Measurements from ENCODE around the gene MRPL38.
"Not testable (repeated sequence)": the region's sequence is repeated elsewhere in the genome, so short reads cannot be mapped to it uniquely, and the experiment has no call there.

MRPL38 gene

DNA sequence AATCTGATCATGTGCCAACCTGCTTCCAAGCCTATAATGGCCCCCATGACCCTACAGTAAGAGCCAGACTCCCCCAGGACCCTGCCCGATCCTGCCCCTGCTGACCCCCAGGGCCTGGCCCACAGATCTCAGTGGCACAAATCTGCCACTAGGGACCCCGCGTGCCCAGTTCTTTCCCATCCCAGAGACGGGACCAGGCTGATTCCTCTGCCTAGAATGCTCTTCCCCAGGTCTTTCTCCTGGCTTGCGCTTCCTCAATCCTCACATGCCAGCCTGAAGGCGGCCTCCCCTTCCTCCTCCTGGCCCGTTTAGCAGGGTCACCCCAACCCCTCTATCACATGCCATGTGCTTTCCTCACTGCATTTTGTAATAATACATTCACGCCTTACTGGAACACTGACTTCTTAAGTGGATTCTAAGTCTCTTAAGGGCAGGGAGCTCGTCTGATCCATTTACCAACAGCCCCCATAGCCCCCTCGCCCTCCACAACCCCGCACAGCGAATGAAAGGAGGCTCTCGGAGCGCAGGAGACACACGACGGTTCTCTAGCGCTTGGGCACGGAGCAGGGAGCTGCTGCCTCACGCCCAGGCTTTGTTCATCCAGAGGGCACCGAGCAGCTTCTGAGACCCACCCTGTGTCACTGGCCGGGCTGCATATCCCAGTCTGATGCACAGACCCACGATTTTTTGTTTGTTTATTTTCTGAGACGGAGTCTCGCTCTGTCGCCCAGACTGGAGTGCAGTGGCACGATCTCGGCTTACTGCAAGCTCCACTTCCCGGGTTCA is 9.1 kb downstream of the MRPL38 start:
- peak; percentile 50 to 56 for DNase-seq

DNA sequence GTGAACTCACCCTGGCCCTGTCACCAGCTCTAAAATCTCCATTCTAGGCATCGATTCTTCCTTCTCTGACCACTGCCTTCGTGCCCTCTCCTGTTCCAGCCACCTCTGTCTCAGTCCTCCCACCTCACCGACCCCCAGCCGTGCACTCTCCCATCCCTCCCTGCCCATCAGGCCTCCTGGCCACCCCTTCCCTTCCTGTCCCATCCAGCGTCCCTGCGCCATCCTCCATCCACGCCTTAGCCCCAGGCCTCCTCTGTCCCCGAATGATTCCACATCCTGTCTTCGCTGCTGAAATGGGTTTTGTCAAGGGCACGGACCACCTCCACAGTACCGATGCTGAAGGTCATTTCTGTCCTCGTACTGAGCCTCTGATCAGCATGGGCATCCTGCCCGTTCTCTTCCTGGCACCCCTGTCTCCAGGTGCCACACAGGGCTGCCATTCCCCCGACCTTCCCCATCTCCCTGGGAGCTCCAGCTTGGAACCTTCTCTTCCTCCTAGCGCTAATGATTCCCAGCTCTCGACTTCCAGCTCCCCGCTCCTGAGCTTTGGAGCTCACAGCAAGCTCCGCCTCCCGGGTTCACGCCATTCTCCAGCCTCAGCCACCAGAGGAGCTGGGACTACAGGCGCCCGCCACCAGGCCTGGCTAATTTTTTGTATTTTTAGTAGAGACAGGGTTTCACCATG is 10.5 kb downstream of the MRPL38 start:
- DNase-seq = no peak

DNA sequence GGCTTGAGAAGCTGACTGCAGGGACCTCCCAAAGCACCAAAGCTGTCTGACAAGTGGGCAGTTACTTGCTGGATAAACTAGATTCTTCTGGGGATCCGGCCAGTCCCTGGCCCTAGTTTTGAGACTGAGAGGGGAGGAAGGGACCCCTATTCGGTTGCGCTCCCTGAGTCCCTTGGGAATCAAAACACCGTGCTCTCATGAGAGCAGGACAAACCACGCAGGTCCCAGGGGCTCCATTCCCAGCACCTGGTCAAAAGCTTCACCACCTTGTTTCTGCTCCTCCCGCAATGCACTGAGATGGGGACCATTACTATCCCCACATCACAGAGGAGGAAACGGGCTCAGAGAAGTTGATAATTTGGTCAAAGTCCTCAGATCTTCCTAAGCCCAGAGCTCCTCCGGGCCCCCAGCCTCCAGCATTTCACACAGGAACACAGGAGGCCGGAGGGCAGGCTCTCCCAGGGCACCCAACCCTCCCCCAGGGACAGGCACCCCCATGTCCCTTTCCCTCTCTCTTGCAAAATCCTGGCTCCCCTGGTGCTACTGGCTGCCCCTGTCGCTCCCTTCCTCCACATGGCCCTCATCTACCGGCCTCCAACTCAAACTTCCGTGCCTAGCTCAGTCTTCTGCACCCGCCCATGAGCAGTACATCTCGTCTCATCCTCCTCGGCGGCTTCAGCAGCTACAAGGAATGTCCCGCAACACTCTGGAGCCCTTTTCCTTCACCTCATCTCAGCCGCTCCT is 11.2 kb downstream of the MRPL38 start:
- no peak for DNase-seq

DNA sequence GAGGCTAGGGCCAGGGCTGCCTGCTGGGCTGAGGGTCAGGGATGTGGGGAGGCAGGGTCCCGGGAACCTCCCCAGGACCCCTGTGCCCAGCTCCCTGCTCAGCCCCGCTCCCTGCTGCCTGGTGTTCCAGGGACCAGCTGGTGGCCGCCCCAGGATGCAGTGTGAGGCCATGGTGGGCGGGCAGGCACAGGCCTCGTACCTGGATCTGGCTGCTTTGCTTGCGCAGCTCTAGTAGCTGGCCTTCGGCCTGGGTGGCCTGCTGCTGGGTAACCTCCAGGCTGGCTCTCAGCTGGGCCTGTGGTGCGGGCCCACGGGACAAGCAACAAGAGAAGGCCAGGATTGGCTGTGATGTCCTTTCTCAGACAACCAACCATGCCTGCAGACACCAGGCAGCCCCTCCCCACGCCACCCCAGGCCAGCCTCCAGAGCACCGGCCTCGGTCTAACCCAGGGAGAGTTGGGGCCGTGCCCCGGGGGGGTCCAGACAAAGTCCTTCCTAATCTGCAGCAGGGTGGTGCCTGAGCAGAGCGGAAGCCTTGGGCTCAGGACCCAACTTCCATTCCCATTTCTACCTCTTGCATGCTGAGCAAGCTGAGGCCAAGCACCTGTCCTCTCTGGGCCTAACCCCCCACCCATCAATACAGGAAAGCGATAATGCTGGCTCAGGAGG is 12.0 kb downstream of the MRPL38 start:
- DNase-seq = no peak

DNA sequence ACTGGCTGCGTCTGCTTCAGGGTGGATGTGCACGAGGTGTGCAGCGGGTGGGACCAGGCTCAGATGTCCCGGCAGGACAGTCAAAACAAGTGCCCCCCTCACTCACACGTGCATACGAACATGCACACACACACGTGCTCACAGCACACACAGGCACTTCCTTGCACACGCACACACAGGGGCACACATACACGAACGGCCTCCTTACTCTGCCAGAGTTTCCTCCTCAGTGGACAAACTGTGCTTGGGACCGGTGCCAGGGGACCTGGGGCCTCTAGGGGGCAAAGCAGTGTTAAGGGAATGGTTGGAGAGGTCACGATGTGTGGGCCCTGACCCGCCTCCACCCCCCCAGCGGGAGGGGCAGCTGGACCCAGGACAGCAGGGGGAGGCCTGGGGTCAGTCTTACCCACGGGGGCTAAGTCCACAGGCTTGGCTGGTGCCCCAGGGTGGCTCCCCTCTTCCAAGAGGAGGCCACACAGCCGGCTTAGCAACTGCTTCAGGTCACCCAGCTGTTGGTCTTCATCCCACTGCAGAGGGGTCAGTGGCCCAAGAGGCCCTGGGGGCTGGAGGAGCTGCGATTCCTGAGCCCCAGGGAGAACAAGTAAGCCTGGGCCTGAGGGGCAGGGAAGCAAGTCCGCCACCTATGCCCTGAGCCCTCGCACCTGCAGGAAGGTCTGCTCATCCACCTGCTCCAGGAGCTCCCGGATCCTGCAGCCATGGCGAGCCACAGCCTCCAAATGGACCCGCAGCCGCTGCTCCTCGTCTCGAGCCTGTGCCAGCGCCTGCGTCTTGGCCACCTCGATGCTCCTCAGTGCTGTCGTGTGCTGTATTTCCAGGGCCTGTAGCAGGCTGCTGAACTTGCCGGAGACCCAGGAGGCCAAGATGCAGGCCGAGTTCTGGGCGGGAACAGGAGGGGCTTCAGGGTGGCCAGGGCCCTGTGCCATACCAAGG is 12.8 kb downstream of the MRPL38 start:
- no peak for DNase-seq

DNA sequence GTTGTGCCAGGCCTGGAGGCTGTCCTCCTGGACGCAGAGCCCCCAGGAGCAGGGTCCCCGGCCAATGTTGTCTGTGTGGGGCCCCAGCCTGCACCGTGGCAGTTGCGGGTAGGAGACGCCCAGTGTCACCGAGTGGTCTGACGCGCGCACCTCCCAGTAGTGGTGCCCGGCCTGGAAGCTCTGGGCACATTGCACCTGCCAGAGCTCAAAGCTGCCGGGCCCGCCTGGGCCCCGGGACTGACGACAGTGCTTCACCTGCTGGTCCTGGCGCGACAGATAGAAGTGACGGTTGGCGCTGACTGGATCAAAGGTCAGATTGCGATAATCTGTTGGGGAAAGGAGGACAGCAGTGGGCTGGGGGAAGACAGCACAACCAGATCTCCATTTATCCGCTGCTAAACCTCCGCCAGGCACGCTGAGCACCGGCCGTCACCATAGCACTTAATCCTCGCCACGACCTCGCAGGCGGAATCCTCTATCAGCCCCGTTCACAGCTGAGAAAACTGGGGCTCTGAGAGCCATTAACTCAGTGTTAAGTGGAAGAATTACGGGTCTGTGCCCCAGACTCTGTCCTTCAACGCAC is 13.6 kb downstream of the MRPL38 start:
- DNase-seq = no peak

DNA sequence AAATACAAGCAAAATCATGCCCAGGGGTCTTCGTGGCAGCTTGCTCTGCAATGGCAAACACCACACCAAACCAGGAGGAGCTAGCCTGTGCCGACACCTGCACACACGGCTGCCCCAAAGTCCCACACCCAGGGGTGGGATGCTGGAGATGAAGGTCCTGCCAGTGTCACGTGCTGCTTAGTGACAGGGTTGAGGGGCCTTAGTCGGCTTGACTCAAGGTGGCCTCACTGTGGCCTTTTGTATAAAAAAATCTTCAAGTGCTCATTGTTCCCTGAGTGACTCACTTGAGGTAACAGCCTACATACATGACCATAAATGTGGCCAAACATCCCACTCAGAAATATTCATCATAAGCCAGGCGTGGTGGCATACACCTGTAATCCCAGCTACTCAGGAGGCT is 15.2 kb downstream of the MRPL38 start:
- DNase-seq = peak; percentile 37 to 42

DNA sequence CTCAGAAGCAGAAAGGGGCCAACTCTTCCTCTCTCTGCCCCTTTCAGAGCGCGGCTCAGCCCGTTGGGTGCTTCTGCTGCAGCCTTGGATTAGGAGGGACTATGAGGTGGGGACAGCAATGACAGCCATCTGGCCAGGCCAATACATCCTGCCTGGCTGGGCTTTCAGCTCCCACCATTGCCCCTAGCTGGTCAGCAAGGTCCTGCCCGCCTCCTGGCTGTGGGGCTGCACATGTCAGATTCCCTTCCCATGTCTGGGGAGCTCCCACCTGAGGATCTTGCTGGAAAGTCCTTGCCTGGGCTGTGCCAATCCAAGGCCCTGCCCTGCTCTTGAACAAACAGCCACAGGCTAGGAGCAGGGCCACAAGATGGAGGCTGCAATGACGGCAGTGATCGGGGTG is 16.2 kb downstream of the MRPL38 start:
- DNase-seq = no peak

DNA sequence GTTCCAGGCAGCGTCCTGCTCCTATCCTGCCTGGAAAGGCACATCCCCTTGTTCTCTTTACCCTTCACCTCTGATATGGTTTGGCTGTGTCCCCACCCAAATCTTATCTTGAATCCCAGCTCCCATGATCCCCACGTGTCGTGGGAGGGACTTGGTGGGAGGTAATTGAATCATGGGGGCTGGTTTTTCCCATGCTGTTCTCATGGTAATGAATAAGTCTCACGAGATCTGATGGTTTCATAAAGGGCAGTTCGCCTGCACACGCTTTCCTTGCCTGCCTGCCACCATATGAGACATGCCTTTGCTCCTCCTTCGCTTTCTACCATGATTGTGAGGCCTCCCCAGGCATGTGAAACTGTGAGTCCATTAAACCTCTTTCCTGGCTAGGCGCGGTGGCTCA is 18.8 kb downstream of the MRPL38 start:
- DNase-seq = not testable (repeated sequence)

DNA sequence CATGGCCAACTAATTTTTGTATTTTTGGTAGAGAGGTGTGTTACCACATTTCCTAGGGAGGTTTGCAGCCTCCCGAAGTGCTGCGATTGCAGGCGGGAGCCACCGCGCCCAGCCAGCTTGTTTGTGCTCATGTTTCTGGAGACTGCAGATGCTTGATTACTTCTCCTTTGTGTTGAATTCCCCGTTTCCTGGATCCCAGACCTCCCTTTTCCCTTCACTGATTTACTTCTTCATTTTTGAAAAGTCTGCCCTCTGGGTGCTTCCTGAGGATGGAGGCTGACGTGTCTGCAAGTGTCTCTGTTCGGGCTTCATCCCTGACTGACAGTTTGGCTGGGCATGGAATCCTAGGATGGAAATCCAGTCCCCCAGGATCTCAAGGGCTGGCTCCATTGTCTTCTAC is 19.3 kb downstream of the MRPL38 start:
- no peak for DNase-seq

DNA sequence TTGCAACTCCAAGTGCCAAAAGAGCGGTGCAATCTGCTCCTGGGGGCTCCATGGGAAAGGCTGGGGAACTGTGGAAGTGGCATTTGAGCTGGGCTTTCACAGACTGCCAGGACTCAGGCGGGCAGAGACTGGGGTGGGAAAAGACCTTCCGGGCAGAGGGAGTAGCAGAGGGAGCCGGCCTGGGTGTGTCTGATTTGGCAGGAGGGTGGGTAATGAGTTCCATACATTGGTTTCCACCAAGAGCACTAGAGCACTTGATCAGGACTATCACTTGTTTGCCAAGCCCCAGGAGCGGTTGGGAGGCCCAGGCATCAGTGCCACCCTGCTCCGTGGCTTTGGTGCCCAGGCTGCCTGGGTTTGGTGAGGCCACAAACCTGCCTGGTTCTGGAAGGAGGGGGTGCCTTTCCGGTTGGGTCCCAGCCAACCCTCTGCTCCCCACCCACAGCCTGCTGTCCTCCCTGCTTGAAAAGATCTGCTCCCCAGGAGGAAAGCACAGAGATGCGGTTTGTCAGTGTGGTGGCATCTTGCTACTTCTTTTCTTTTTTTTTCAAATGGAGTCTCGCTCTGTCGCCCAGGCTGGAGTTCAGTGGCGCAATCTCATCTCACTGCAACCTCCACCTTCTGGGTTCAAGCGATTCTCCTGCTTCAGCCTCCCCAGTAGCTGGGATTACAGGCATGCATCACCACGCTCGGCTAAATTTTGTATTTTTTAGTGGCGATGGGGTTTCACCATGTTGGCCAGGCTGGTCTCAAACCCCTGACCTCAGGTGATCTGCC is 22.8 kb downstream of the MRPL38 start:
- no peak for DNase-seq

DNA sequence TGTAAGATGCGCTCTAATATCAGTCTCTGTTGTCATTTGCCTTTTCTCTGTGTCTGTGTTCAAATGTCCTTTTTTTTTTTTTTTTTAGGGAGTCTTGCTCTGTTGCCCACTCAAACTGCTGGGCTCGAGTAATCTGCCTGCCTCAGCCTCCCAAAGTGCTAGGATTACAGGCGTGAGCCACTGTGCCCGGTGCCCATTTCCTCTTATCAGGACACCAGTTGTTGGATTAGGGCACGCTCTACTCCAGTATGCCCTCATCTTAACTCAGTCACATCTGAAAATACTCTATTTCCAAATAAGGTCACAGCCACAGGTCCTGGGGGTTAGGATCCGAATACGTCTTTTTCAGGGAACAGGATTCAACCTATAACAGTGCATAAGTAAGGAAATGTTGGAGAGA is 24.4 kb downstream of the MRPL38 start:
- DNase-seq = no peak

DNA sequence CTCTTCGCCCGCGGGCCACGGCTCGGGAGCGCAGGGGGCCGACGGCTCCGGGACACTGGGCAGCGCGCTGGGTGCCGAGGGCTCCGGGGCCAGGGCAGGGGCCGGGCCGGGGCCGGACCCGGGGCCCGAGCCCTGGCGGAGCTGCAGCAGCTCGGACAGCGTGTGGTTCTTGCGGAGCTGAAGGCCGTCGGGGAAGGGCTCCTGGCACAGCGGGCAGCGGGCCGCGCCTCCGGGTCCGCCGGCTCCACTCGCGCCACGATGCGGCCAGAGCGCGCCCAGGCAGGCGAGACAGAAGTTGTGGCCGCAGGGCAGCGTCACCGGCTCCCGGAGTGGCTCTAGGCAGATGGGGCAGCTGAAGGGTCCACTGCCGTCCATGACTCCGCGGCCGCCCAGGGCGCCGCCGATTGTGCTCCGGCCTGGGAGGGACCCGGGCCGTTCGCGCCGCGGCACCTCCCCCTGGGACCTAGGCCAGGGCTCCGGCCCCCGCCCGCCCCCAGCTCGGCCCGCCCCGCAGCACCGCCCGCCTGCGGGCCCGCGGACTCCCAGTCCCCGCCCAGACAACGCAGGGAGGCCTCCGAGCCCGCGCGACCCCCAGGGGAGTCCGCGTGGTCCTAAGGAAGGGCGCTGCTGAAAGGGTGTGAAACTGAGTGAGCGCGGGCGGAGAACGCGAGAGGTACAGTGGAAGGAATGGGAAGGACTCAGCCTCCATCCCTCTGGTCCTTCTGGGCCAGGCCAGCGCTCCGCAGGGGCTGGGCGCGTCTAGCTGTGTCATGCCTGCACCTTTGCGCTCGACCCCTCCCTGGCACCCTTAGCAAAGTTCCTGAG is 26.3 kb downstream of the MRPL38 start, which contains the start of gene TRIM47:
Gene TRIM47, minus strand, starts transcription at position 408 of the 825 bp plus-strand sequence. Its CDS starts 33 bp downstream, at position 375.
- DNase-seq = peak; percentile 52 to 57

DNA sequence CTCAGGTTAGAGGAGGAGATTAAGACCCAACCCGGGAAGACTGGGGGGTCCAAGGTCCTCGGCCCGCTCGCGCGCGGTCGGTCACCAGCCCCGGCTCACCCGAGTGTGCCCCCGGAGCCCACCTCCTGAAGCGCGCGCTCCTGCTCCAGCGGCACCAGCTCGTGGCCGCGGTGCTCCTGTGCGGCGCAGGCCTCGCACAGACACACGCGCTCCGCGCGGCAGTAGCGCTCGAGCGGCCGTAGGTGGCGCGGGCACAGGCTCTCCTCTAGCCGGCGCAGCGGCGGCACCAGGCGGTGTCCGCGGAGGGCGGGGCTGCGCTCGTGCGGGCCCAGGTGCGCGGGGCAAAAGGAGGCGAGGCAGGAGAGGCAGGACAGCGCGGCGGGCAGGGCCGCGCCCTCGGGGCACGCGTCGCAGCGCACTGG is 26.9 kb downstream of the MRPL38 start:
- DNase-seq = peak; percentile 80 to 86

DNA sequence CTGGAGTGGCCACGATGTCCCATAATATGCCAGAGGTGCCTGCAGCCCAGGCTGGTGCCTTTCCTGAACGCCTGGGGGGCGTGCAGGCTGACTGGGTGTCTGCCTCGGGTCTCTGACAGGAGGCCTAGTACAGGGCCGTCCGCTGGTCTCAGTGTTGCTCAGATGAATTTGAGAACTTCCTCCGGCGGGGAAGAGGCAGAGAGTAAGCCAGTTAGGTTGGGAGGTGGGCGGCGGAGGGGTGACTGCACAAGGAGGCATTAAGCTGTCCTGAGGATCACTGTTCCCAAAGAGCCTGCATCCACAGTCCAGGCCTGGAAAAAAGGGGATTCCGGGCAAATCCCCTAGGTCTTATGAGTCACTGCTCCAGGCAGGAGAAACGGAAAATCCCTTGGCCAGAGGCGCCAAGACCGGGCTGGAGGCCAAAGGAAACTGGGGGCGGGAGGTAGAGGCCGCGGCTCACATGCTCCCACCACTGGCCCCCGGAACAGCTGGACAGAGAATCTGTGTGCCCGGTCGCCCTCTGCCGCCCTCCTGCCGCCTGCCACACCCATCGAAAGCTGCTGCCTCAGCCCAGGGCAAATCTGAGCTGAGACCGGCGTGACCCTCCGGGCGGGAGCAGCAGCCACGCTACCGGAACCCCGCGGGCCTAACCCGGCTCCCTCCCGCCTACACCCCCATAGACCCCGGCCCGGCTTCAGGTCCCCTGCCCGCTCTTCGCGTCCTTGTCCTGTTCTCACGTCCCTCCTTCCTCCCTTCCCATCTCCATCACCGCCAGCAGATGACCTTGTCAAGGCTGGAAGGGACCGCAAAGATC is 27.5 kb downstream of the MRPL38 start:
- peak; percentile 64 to 70 for DNase-seq

DNA sequence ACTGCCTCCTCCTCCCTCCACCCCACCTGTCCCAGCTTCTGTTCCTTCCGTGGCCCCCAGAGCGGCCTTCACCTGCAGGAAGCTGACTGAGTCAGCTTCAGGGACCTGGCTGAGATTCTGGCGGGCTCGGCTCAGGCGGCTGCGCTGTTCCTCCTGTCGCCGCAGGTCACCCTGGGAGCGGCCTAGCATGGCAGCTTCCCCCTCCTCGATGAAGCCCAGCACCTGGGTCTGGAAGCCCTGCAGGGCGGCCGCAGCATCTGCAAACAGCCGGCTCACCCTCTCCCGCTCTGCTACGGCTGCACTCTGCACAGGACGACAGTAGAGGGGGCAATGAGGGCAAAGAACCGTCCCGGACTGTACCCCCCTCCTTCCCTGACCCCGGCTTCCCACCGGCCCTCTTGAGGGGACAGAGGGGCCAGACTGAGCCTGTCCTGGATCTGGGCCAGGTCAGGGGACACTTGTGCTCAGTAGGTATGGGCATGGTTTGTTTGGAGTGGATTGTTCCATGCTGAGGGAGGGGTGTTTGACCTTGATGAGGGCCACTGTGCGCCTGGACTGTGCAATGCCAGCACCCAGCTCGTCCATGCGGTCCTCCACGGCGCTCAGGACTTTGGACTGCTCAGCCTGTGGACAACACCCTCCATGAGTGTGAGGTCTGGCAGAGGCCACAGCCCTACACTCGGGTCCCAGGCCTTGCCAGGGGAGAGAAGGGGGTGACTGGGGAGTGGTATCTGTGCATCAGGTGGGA is 28.3 kb downstream of the MRPL38 start:
- DNase-seq = peak; percentile 74 to 80

DNA sequence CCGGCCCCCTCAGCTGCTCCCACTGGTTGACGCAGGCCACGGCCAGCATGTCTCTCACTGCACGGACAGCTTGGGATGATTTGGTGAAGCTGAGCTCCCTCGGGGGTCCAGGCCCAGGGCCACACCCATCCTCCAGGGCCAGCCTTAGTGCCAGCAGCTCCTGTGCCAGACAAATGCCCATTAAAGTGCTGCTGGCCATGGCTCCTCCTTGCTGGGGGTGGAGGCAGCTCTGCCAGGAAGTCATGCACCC is 28.8 kb downstream of the MRPL38 start:
- no peak for DNase-seq

DNA sequence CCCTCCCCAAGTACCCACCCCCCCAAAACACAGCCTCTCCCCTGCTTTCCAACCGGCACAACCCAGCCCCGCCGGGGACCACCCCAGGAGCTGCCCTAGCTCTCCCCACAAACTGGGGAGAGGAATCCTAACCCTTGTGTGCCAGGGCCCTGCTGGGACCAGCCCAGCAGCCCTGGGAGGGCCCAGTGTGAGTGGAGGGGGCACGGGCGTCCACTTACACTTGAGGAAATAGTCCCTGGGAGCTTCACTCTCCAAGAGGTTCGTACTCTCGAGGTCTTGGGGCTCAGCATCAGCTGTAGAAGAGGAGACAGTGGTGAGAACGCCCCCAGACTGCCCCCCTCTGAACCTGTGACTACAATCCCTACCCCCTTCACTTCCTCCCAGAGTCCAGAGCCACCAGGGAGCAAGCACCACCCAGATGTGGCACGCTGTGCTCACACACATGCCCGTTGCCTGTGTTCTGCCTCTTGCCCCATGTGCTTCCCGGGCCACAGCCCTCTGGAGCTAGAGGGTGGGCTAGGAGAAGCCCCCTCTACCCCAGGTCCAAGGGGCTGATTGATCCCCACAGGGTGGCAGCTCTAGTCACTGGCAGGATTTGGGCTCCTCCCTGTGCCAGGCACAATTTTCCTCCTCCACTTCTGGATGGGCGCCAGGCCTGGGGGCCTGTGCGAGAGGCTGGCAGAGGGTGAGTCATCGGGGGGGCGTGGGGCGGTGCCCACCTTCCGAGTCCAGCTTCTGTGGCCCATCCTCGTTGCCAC is 29.3 kb downstream of the MRPL38 start:
- no peak for DNase-seq
